Thyroid gland (tissue), 4 donors: ENCODE data around the gene HNRNPAB. TPM values are rescaled to one million over a fixed set of nuclear protein-coding genes. Genes with fewer than 3 reads are reported as not detected.
A peak's percentile ranks its signal among the peaks of the same experiment; 100 is the strongest.

ENCODE experiments used
- DNase-seq, 2 donors: peaks; one replicate each; pipeline ENCODE4 v3.0.0-alpha.2; 2019
- H3K27ac ChIP-seq, 3 donors: fragments of 200-600 bp; sonication (generic); 1 replicate in 2 of 3; 2 replicates in 1 of 3; pipeline ENCODE4 v1.5.1; 2016 to 2019; ENCODE audit warnings: mild to moderate bottlenecking in 1 of 3, moderate library complexity in 1 of 3
- H3K27me3 ChIP-seq: fragments of 200-600 bp; sonication (generic); one replicate; pipeline ENCODE4 v1.5.1; 2019
- H3K36me3 ChIP-seq, 2 donors: fragments of 200-600 bp; sonication (generic); one replicate each; pipeline ENCODE4 v1.5.1; 2016 to 2019
- H3K4me1 ChIP-seq, 2 donors: fragments of 200-600 bp; sonication (generic); one replicate each; pipeline ENCODE4 v1.5.1; 2017 to 2019
- H3K4me3 ChIP-seq, 3 donors: fragments of 200-600 bp; sonication (generic); replicated peaks in 1 of 3; 1 replicate in 2 of 3; 2 replicates in 1 of 3; pipeline ENCODE4 v1.5.1; 2016; ENCODE audit warnings: mild to moderate bottlenecking in 1 of 3
- H3K9me3 ChIP-seq: fragments of 200-600 bp; sonication (generic); one replicate; pipeline ENCODE4 v1.5.1; 2017
- POLR2A ChIP-seq, 2 donors: fragments of 450-650 bp; IDR thresholded peaks; one replicate each; pipeline ENCODE4 v1.6.1; 2017; ENCODE audit warnings: antibody characterized with exemption in 2 of 2, mild to moderate bottlenecking in 2 of 2, moderate library complexity in 1 of 2
- WGBS, 2 donors: methylation state at CpG; one replicate each; pipeline ENCODE4 v1.1.5; 2017; 5-methylcytosine and 5-hydroxymethylcytosine counted together
- intact Hi-C: fragments of 100-400 bp; cut with DNase I; formaldehyde crosslinking; loops from one replicate; pipeline ENCODE4 v1.15.1; 2023
- total RNA-seq, 4 donors: library from RNA; depleted of rRNA; stranded (reverse); fragments of >200 nt; gene quantifications; one replicate each; pipeline ENCODE4 v1.2.3, GENCODE V29; 2016
- TF ChIP-seq, protein P1 (sequence below), 6 experiments: fragments of 200-600 bp in 3 of 6; fragments of 450-650 bp in 3 of 6; sonication (generic) in 3 of 6; IDR thresholded peaks; one replicate each; pipeline ENCODE4 v1.5.1; 2016 to 2019; ENCODE audit warnings: antibody characterized with exemption in 6 of 6, mild to moderate bottlenecking in 2 of 6, inconsistent platforms in 1 of 6, moderate library complexity in 1 of 6

HNRNPAB gene
- total RNA-seq, 4 donors from 2014 or later: 65.0 to 111 (median 90.4) TPM

DNA sequence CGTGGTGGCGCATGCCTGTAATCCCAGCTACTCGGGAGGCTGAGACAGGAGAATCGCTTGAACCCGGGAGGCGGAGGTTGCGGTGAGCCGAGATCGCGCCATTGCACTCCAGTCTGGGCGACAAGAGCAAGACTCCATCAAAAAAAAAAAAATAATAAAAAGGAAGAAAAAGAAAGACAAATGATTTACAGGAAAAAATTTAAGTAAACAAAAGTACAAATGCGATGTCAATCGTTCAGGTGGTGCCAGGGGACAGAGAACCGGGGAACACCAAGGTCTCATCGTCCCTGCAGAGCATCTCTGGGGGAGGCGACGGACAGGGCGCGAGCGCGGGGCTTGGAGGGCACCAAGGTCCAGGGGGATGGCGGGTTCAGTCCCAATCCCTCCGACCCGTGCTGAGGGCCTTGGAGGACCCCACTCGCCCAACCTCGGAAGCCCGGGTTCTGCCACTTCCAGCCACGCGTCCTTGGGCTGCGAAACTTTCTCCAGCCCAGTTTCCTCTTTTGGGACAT, 607 bp upstream of the HNRNPAB start:
- Histone ChIP-seq H3K36me3 (peaks cover 13 to 16% of the 10 kb centered on the region in 2 donors), H3K4me1 (peaks cover 21 to 26% of the 10 kb centered on the region in 2 donors), H3K27me3 (no peaks in the 10 kb centered on the region), H3K27ac (peak overlapping the region in 1 of 3 donors; percentile 86), H3K4me3 (peak overlapping the region; percentile 47 to 99 (median 94)), H3K9me3 (no peaks in the 10 kb centered on the region)
- intact Hi-C loops: no loop called here
- WGBS, 2 donors: 30 to 41% methylated on average over 23 to 25 of the region's 30 CpGs
- no peak for DNase-seq
- TF ChIP-seq POLR2A (IDR thresholded peaks at IDR 0.05): no peak
- TF ChIP-seq, protein P1, sequence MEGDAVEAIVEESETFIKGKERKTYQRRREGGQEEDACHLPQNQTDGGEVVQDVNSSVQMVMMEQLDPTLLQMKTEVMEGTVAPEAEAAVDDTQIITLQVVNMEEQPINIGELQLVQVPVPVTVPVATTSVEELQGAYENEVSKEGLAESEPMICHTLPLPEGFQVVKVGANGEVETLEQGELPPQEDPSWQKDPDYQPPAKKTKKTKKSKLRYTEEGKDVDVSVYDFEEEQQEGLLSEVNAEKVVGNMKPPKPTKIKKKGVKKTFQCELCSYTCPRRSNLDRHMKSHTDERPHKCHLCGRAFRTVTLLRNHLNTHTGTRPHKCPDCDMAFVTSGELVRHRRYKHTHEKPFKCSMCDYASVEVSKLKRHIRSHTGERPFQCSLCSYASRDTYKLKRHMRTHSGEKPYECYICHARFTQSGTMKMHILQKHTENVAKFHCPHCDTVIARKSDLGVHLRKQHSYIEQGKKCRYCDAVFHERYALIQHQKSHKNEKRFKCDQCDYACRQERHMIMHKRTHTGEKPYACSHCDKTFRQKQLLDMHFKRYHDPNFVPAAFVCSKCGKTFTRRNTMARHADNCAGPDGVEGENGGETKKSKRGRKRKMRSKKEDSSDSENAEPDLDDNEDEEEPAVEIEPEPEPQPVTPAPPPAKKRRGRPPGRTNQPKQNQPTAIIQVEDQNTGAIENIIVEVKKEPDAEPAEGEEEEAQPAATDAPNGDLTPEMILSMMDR (IDR thresholded peaks at IDR 0.05): no peak

GRCh38 chr5:178204935-178205748, 809 bp downstream of the HNRNPAB start:
- WGBS, 2 donors: 0 to 1% methylated on average over 1 to 16 of the region's 90 CpGs
- intact Hi-C loops: no loop called here
- no peaks in the 10 kb centered on the region for H3K9me3 ChIP-seq

GRCh38 chr5:178205749-178206047, 1.4 kb downstream of the HNRNPAB start:
- peaks cover 21 to 26% of the 10 kb centered on the region in 2 donors for H3K4me1 ChIP-seq
- TF ChIP-seq, protein P1 (IDR thresholded peaks at IDR 0.05): no peak
- TF ChIP-seq POLR2A (IDR thresholded peaks at IDR 0.05): no peak
- no peaks in the 10 kb centered on the region for H3K27me3 ChIP-seq
- no peaks in the 10 kb centered on the region for H3K9me3 ChIP-seq
- H3K36me3 ChIP-seq: peaks cover 33 to 36% of the 10 kb centered on the region in 2 donors
- intact Hi-C loops: no loop called here
- no peak for DNase-seq
- WGBS, 2 donors: 6 to 8% methylated on average over 5 of the region's 5 CpGs
- H3K4me3 ChIP-seq: peak overlapping the region; percentile 78 to 99 (median 94)
- H3K27ac ChIP-seq: peak overlapping the region in 2 of 3 donors; percentile 63 to 86

More at GRCh38 chr5:178204935-178205748, 809 bp downstream of the HNRNPAB start:
- peak overlapping the region; percentile 78 to 99 (median 94) for H3K4me3 ChIP-seq
- peak overlapping the region; percentile 50 to 86 (median 63) for H3K27ac ChIP-seq
- peak; percentile 83 to 87 for DNase-seq
- TF ChIP-seq POLR2A (IDR thresholded peaks at IDR 0.05): peak in 1 of 2 donors; percentile 64
- TF ChIP-seq, protein P1 (IDR thresholded peaks at IDR 0.05): no peak
- H3K27me3 ChIP-seq: no peaks in the 10 kb centered on the region
- H3K36me3 ChIP-seq: peaks cover 27 to 31% of the 10 kb centered on the region in 2 donors
- H3K4me1 ChIP-seq: peaks cover 21 to 26% of the 10 kb centered on the region in 2 donors

DNA sequence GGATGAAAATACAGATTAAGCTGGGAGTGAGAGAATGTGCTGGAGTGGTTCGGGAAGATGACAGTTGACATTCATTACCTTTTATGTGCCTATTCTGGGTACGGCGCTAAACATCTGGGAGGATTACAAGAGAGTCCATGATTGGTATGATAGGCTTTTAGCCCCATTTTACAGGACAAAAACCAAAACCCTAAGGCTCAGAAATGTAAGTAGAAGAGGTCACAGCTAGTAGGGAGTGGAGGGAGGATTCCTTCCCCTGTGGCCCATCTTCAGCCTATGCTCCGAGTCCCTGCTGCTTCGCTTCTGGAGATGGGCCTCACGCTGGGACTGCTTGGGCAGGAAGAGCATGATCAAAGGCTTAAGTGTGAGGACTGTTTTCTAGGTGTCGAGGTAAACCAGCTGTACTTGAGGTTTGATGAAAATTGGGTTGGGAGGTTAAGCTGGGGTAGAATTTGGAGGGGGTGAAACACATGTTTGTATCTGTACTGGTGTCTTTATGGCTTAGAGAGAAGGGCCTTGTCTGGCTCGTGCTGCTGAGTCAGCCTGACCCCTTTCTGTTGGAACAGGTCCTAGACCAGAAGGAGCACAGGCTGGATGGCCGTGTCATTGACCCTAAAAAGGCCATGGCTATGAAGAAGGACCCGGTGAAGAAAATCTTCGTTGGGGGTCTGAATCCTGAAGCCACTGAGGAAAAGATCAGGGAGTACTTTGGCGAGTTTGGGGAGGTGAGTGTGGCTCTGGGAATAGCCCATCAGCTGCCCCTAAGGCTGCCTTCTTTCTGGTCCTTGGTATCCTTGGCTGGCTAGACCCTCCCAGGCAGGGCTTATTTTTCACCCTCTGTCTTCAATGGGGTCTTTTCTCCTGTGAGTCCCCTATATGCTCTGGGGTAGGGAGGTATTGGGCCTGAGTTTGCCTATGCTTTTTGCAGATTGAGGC, 2.1 kb downstream of the HNRNPAB start:
- no peaks in the 10 kb centered on the region for H3K27me3 ChIP-seq
- H3K9me3 ChIP-seq: no peaks in the 10 kb centered on the region
- H3K4me1 ChIP-seq: peaks cover 21 to 26% of the 10 kb centered on the region in 2 donors
- H3K27ac ChIP-seq: no peak overlapping the region
- 55 to 59% methylated on average over 12 of the region's 12 CpGs for WGBS, 2 donors
- DNase-seq: no peak
- intact Hi-C loops: no loop called here
- TF ChIP-seq POLR2A (IDR thresholded peaks at IDR 0.05): no peak
- TF ChIP-seq, protein P1 (IDR thresholded peaks at IDR 0.05): no peak
- H3K36me3 ChIP-seq: peaks cover 40 to 43% of the 10 kb centered on the region in 2 donors
- peak overlapping the region in 1 of 3 donors; percentile 99 for H3K4me3 ChIP-seq
